IMR-90 (cell line): Measurements from ENCODE around the gene PCIF1. TPM values are rescaled to one million over a fixed set of nuclear protein-coding genes. Genes with fewer than 3 reads are reported as not detected.

Source experiments
- ATAC-seq: fragments of 200-7000 bp; cut with Tn5 transposase; 2 replicates; pipeline ENCODE4 v1.9.1; 2020; ENCODE audit warnings: low read depth, mild to moderate bottlenecking, moderate library complexity
- BruUV-seq: library from RNA; stranded (reverse); fragments of 400-500 nt; replicated peaks from 2 replicates; lab custom pipeline; 2021; lab: Mats Ljungman, UMichigan
- CTCF ChIA-PET: fragments of 300-600 bp; formaldehyde crosslinking; extraction: SDS; loops from one replicate; lab custom pipeline; 2021; ENCODE audit warnings: antibody characterized with exemption; lab: Yijun Ruan, JAX
- POLR2A ChIA-PET: fragments of 300-600 bp; sonication (Branson Sonifier 250); formaldehyde crosslinking; loops from one replicate; lab custom pipeline; 2022; ENCODE audit warnings: antibody characterized with exemption; ENCODE audit not compliant: unreplicated experiment; lab: Charles Lee
- DNase-seq: peaks from one replicate; pipeline ENCODE4 v3.0.0; 2013
- H2AFZ ChIP-seq: replicated peaks from 2 replicates; pipeline ENCODE3; 2013; ENCODE audit warnings: low read length, mild to moderate bottlenecking; ENCODE audit not compliant: poor library complexity
- H2AK5ac ChIP-seq: 2 replicates; pipeline ENCODE4 v1.6.1; 2013; ENCODE audit warnings: low read depth, low read length, inconsistent platforms
- H2AK9ac ChIP-seq: replicated peaks from 2 replicates; pipeline ENCODE3; 2013; ENCODE audit warnings: mild to moderate bottlenecking, low read depth, low read length, moderate library complexity; ENCODE audit not compliant: poor library complexity
- H2BK120ac ChIP-seq: 2 replicates; pipeline ENCODE4 v1.6.1; 2013; ENCODE audit warnings: low read depth, low read length, inconsistent platforms
- H2BK15ac ChIP-seq: 3 replicates; pipeline ENCODE4 v1.6.1; 2013; ENCODE audit warnings: low read depth, low read length, inconsistent platforms
- H2BK20ac ChIP-seq: 2 replicates; pipeline ENCODE4 v1.6.1; 2013; ENCODE audit warnings: low read depth, mild to moderate bottlenecking, inconsistent platforms, low read length, moderate library complexity
- H2BK5ac ChIP-seq: 2 replicates; pipeline ENCODE4 v1.6.1; 2013; ENCODE audit warnings: mild to moderate bottlenecking, low read depth, low read length, inconsistent platforms; ENCODE audit not compliant: poor library complexity, severe bottlenecking
- H3K14ac ChIP-seq: replicated peaks from 2 replicates; pipeline ENCODE4 v1.6.1; 2013; ENCODE audit warnings: low read depth, low read length, inconsistent platforms
- H3K18ac ChIP-seq: 2 replicates; pipeline ENCODE4 v1.6.1; 2013; ENCODE audit warnings: low read depth, low read length, control low read depth
- H3K23ac ChIP-seq: 2 replicates; pipeline ENCODE4 v1.6.1; 2013; ENCODE audit warnings: low read depth, low read length, inconsistent platforms
- H3K27ac ChIP-seq: 2 replicates; pipeline ENCODE4 v1.5.1; 2013; ENCODE audit warnings: mild to moderate bottlenecking, control low read depth, low read length; ENCODE audit not compliant: insufficient read depth
- H3K27me3 ChIP-seq: 2 replicates; pipeline ENCODE4 v1.6.1; 2013; ENCODE audit warnings: low read length; ENCODE audit not compliant: control insufficient read depth, insufficient read depth
- H3K36me3 ChIP-seq: 2 replicates; pipeline ENCODE4 v1.6.1; 2013; ENCODE audit warnings: low read length, mixed read lengths; ENCODE audit not compliant: control insufficient read depth, insufficient read depth
- H3K4ac ChIP-seq: 2 replicates; pipeline ENCODE4 v1.6.1; 2013; ENCODE audit warnings: low read depth, low read length, inconsistent platforms
- H3K4me1 ChIP-seq: 2 replicates; pipeline ENCODE4 v1.6.1; 2013; ENCODE audit warnings: low read length, mixed read lengths; ENCODE audit not compliant: control insufficient read depth, insufficient read depth
- H3K4me2 ChIP-seq: 2 replicates; pipeline ENCODE4 v1.6.1; 2013; ENCODE audit warnings: low read depth, mild to moderate bottlenecking, control low read depth, low read length, moderate library complexity
- H3K4me3 ChIP-seq: 2 replicates; pipeline ENCODE4 v1.5.1; 2013; ENCODE audit warnings: low read depth, mild to moderate bottlenecking, control low read depth, low read length, moderate library complexity; ENCODE audit not compliant: insufficient read depth
- H3K56ac ChIP-seq: 2 replicates; pipeline ENCODE4 v1.6.1; 2013; ENCODE audit warnings: low read length, inconsistent platforms; ENCODE audit not compliant: insufficient read depth; ENCODE audit errors: extremely low read depth
- H3K79me1 ChIP-seq, 2 experiments: 2 replicates each; pipeline ENCODE4 v1.6.1; 2013; ENCODE audit warnings: low read length in 2 of 2, inconsistent platforms in 1 of 2, low read depth in 1 of 2
- H3K9ac ChIP-seq: 2 replicates; pipeline ENCODE4 v1.6.1; 2013; ENCODE audit warnings: low read depth, low read length, control low read depth
- H3K9me1 ChIP-seq: 2 replicates; pipeline ENCODE4 v1.6.1; 2013; ENCODE audit warnings: low read length, inconsistent platforms; ENCODE audit not compliant: insufficient read depth
- H3K9me3 ChIP-seq: 2 replicates; pipeline ENCODE4 v1.6.1; 2013; ENCODE audit warnings: low read length; ENCODE audit not compliant: control insufficient read depth, insufficient read depth
- H4K20me1 ChIP-seq: 2 replicates; pipeline ENCODE4 v1.6.1; 2013; ENCODE audit warnings: low read length, inconsistent platforms; ENCODE audit not compliant: insufficient read depth
- H4K5ac ChIP-seq: 2 replicates; pipeline ENCODE4 v1.6.1; 2013; ENCODE audit warnings: mild to moderate bottlenecking, low read depth, low read length, control low read depth
- H4K8ac ChIP-seq, 2 experiments: 2 replicates each; pipeline ENCODE4 v1.6.1; 2013; ENCODE audit warnings: low read depth in 2 of 2, low read length in 2 of 2, control low read depth in 1 of 2, inconsistent platforms in 1 of 2
- H4K91ac ChIP-seq: 2 replicates; pipeline ENCODE4 v1.6.1; 2013; ENCODE audit warnings: low read depth, low read length, inconsistent platforms; ENCODE audit not compliant: insufficient read depth
- BHLHE40 ChIP-seq: fragments of 150-350 bp; IDR thresholded peaks from 2 replicates; pipeline ENCODE4 v1.6.1; 2016; ENCODE audit warnings: mild to moderate bottlenecking, low read depth, low read length
- CHD1 ChIP-seq: IDR thresholded peaks from 2 replicates; pipeline ENCODE4 v1.6.1; 2012; ENCODE audit warnings: low read depth, low read length, improper control_type of control experiment
- MXI1 ChIP-seq: IDR thresholded peaks from 2 replicates; pipeline ENCODE4 v1.6.1; 2012; ENCODE audit warnings: low read depth, mild to moderate bottlenecking, low read length, moderate library complexity, borderline replicate concordance
- NFE2L2 ChIP-seq: fragments of 150-350 bp; IDR thresholded peaks from 2 replicates; pipeline ENCODE4 v1.6.1; 2016; ENCODE audit warnings: low read depth, mild to moderate bottlenecking, low read length
- RAD21 ChIP-seq: IDR thresholded peaks from 2 replicates; pipeline ENCODE4 v1.6.1; 2012; ENCODE audit warnings: low read length, improper control_type of control experiment
- RCOR1 ChIP-seq: IDR thresholded peaks from 2 replicates; pipeline ENCODE4 v1.6.1; 2012; ENCODE audit warnings: mild to moderate bottlenecking, low read length, improper control_type of control experiment; ENCODE audit not compliant: insufficient replicate concordance
- SMC3 ChIP-seq: fragments of 150-350 bp; IDR thresholded peaks from 2 replicates; pipeline ENCODE4 v1.6.1; 2016; ENCODE audit warnings: low read depth, mild to moderate bottlenecking, antibody characterized with exemption, low read length, moderate library complexity
- USF2 ChIP-seq: fragments of 150-350 bp; IDR thresholded peaks from 2 replicates; pipeline ENCODE4 v1.6.1; 2017; ENCODE audit warnings: mild to moderate bottlenecking, antibody characterized with exemption, low read length, low read depth
- WGBS, 2 experiments: methylation state at CpG; one replicate each; pipeline versions ENCODE4 v1.1.5 to v1.1.7; 2013; ENCODE audit warnings: missing lambda C conversion rate in 2 of 2; ENCODE audit not compliant: insufficient read length in 1 of 2; ENCODE audit errors: extremely low coverage in 2 of 2; 5-methylcytosine and 5-hydroxymethylcytosine counted together
- dilution Hi-C: fragments of 300-500 bp; cut with HindIII; formaldehyde crosslinking; loops from one replicate; pipeline ENCODE4 v1.14.3; 2018; ENCODE audit warnings: low sequenced_read_pairs; ENCODE audit not compliant: unreplicated experiment
- in situ Hi-C: fragments of 300-500 bp; cut with MboI; formaldehyde crosslinking; loops from 3 replicates; pipeline ENCODE4 v1.14.3; 2019; ENCODE audit warnings: low sequenced_read_pairs, inconsistent platforms, mixed read lengths
- intact Hi-C: fragments of 100-400 bp; cut with micrococcal nuclease; formaldehyde crosslinking; loops from 2 replicates; pipeline ENCODE4 v1.10.0; 2022
- polyA plus RNA-seq, 3 experiments: library from polyadenylated mRNA; depleted of rRNA; stranded (reverse); fragments of >200 nt; gene quantifications; 2 replicates each; pipeline ENCODE4 v1.2.3, GENCODE V29; 2012; ENCODE audit warnings: low replicate concordance in 1 of 3
- total RNA-seq: library from RNA; depleted of rRNA; stranded (reverse); fragments of >200 nt; gene quantifications from 2 replicates; pipeline ENCODE4 v1.2.3, GENCODE V29; 2012

Gene PCIF1
- total and polyA plus RNA-seq, 2 of the 4 experiments (the other 2 are of a cell fraction), result 5.4 to 18.3 TPM

DNA sequence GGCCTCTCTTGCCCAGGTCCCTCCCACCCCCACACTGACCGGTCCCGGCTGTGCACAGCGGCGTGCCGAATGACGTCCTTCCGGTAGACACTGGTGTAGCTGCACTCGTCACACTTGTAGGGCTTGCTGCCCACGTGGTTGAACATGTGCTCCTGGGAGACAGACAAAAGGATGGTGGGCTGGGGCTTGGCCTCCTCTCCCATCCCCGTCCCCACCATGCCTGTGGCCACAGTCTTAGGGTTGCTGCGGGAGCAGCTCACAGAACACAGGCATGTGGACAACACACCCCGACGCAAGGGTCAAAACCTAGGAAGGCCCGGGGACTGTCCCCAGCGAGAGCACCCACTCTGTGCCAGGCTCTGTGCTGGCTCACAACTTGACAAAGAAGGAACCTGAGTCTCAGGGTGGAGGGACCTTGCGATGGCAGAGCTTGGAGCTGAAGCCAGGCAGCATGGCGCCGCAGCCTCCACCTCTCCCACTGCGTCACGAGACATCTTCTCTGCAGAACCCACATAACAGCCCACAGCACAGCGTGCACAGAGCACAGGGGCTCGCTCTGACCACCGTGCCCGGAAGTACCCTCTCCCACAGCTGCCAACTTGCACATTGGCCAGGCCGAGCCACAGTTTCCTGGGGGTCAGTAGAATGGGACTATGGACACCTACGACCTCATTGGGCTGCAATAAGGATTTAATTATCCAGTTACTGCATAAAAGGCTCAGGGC, 27.7 kb downstream of the PCIF1 start:
- H3K79me1 ChIP-seq, result peaks cover 6 to 8% of the 10 kb centered on the region in 2 experiments; a peak in 3 of 4 replicates

More for the DNA sequence above, 27.7 kb downstream of the PCIF1 start:
- no peak for ATAC-seq
- H2BK120ac ChIP-seq, result no peak overlapping the region
- H3K9ac ChIP-seq, result no peak overlapping the region
- POLR2A ChIA-PET, result no interaction called here
- no peak overlapping the region for H2AK9ac ChIP-seq
- dilution Hi-C loops (no loop called here), in situ Hi-C loops (no loop called here), intact Hi-C loops (no loop called here)
- no peak overlapping the region for H4K5ac ChIP-seq
- H3K4me2 ChIP-seq, result no peak overlapping the region
- H3K27me3 ChIP-seq, result no peaks in the 10 kb centered on the region
- no peaks in the 10 kb centered on the region for H4K20me1 ChIP-seq
- no peak overlapping the region for H2AK5ac ChIP-seq
- peak overlapping the region; percentile 49 for H2AFZ ChIP-seq
- H3K4me3 ChIP-seq, result no peak overlapping the region
- H3K14ac ChIP-seq, result no peak overlapping the region
- no peak overlapping the region for H2BK20ac ChIP-seq
- H3K9me3 ChIP-seq, result no peaks in the 10 kb centered on the region
- H2BK15ac ChIP-seq, result no peak overlapping the region
- CTCF ChIA-PET, result interaction anchor here (3.2 kb wide), 1 partner anchor 8 kb away, joined by 13 read pairs; no protein-coding TSS in a partner anchor
- H3K56ac ChIP-seq, result no peak overlapping the region
- H3K23ac ChIP-seq, result no peak overlapping the region
- no peak overlapping the region for H2BK5ac ChIP-seq
- no peak overlapping the region for H3K18ac ChIP-seq
- H3K9me1 ChIP-seq, result no peaks in the 10 kb centered on the region
- WGBS, 2 experiments, result 90% methylated on average over 2 of the region's 26 CpGs; no CpG with 5 or more reads in 1 of the 2 experiments
- no peaks in the 10 kb centered on the region for H3K4me1 ChIP-seq
- H4K8ac ChIP-seq, result no peak overlapping the region
- H3K36me3 ChIP-seq, result peaks cover 75% of the 10 kb centered on the region
- no peak overlapping the region for H4K91ac ChIP-seq
- no peak for DNase-seq
- no peak overlapping the region for H3K4ac ChIP-seq
- H3K27ac ChIP-seq, result no peak overlapping the region
- BruUV-seq, result no TSS peak
- TF ChIP-seq NFE2L2, result no peak
- no peak for TF ChIP-seq RCOR1
- TF ChIP-seq BHLHE40, result no peak
- TF ChIP-seq MXI1, result no peak
- TF ChIP-seq SMC3, result no peak
- no peak for TF ChIP-seq CHD1
- TF ChIP-seq RAD21, result no peak
- no peak for TF ChIP-seq USF2
